Right lobe of liver (tissue), 4 donors: ENCODE data around the gene TRA2B.

Source experiments
- CTCF ChIP-seq, 4 donors: fragments of 200-600 bp in 3 of 4; fragments of 450-650 bp in 1 of 4; IDR thresholded peaks; one replicate each; pipeline versions ENCODE4 v1.5.1 to v1.8.0; 2016 to 2022; ENCODE audit warnings: antibody characterized with exemption in 4 of 4, mild to moderate bottlenecking in 2 of 4
- POLR2A ChIP-seq: fragments of 450-650 bp; IDR thresholded peaks from one replicate; pipeline ENCODE4 v1.6.1; 2017; ENCODE audit warnings: antibody characterized with exemption, mild to moderate bottlenecking
- donor health status: DM: no; HTN: no; CAD: no.
- donor health status: DM: no; HTN: no; CAD: no.
- donor health status: DM: no; HTN: yes; CAD: no.

DNA sequence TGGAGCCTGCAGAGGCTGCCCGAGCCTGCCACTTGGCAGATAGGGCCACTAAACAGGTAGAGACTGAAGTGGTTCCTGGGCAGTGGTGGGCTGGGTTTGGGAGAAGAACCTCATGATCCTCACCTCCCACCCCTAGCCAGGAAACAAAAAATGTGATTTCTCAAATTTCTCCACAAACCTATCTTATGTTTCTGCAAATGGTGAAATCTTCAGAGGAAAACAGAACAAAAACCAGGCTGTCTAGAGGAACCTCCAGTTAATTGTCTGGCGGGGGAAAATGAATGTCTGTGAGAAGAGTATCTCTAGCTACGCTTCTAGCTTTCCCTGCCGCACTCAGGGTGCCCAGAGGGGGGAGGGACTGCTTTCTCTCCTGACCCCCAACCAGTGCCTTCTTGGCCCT is 55.9 kb downstream of the TRA2B start:
- TF ChIP-seq CTCF (IDR thresholded peaks at IDR 0.05) (no peak), POLR2A (no peak)
